Measurements from ENCODE around the gene LRFN3. TPM values are rescaled to one million over a fixed set of nuclear protein-coding genes. Genes with fewer than 3 reads are reported as not detected.

The LRFN3 gene
- total and polyA plus RNA-seq, 2 of the 13 experiments (the other 11 are each of a cell fraction or from before 2014, with no cell fraction given) = 0.74 to 1.6 TPM

GRCh38 chr19:35908010-35908441 lies 28.1 kb upstream of the LRFN3 start, which contains the start of gene TYROBP:
TYROBP (minus strand) TSS chr19:35908295; CDS start chr19:35908228, 67 bp downstream.
- no peak for FAIRE-seq
- no peaks in the 10 kb centered on the region for H3K36me3 ChIP-seq (replicated peaks in 1 of 2; ENCODE audit: control insufficient read depth in 1 of 2, insufficient read depth in 2 of 2, low read length in 2 of 2)
- no TSS peak for BruUV-seq (replicated peaks)
- H3K4me1 ChIP-seq (ENCODE audit: insufficient read depth, low read length) = peaks cover 26% of the 10 kb centered on the region
- CTCF ChIA-PET (ENCODE audit: low intra/inter-chr PET ratio, low total read pairs) = no interaction called here
- no peaks in the 10 kb centered on the region for H3K9me3 ChIP-seq (ENCODE audit: low read length)
- H3K9ac ChIP-seq (ENCODE audit: insufficient read depth, low read depth, low read length) = no peak within 1 kb of the TSS
- 48% methylated on average over 9 of the region's 9 CpGs for WGBS (ENCODE audit: low lambda C conversion rate)
- POLR2A ChIA-PET = no interaction called here
- H3K79me2 ChIP-seq (ENCODE audit: insufficient read depth, low read length) = no peaks in the 10 kb centered on the region
- in situ Hi-C loops (cut with HindIII; ENCODE audit: extremely low pct_ligation_motif_present, low pct_unique_long_range_greater_than_20kb) = no loop called here
- no peaks in the 10 kb centered on the region for H4K20me1 ChIP-seq (ENCODE audit: insufficient read depth, low read length)
- TF ChIP-seq ZNF891 (CRISPR knock-in tag; IDR thresholded peaks at IDR 0.05) (no peak), RAD51 (IDR thresholded peaks at IDR 0.05; ENCODE audit: borderline replicate concordance) (no peak), FLYWCH1 (CRISPR knock-in tag; IDR thresholded peaks at IDR 0.05) (no peak), SMC3 (IDR thresholded peaks at IDR 0.05; ENCODE audit: low read length) (no peak), ARNT2 (CRISPR knock-in tag; IDR thresholded peaks at IDR 0.05; ENCODE audit: low read depth) (no peak), ZNF296 (CRISPR knock-in tag; conservative IDR thresholded peaks at IDR 0.05) (no peak), ZNF251 (CRISPR knock-in tag; IDR thresholded peaks at IDR 0.05) (no peak), ATF1 (CRISPR knock-in tag; IDR thresholded peaks at IDR 0.05) (no peak), TP53 (CRISPR knock-in tag; conservative IDR thresholded peaks at IDR 0.05) (no peak)
- TF ChIP-seq, protein P1, sequence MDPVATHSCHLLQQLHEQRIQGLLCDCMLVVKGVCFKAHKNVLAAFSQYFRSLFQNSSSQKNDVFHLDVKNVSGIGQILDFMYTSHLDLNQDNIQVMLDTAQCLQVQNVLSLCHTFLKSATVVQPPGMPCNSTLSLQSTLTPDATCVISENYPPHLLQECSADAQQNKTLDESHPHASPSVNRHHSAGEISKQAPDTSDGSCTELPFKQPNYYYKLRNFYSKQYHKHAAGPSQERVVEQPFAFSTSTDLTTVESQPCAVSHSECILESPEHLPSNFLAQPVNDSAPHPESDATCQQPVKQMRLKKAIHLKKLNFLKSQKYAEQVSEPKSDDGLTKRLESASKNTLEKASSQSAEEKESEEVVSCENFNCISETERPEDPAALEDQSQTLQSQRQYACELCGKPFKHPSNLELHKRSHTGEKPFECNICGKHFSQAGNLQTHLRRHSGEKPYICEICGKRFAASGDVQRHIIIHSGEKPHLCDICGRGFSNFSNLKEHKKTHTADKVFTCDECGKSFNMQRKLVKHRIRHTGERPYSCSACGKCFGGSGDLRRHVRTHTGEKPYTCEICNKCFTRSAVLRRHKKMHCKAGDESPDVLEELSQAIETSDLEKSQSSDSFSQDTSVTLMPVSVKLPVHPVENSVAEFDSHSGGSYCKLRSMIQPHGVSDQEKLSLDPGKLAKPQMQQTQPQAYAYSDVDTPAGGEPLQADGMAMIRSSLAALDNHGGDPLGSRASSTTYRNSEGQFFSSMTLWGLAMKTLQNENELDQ (CRISPR knock-in tag; IDR thresholded peaks at IDR 0.05; ENCODE audit: borderline replicate concordance) = no peak
- no peak within 1 kb of the TSS for H3K27ac ChIP-seq (ENCODE audit: extremely low read length, insufficient read depth, low read length)
- no peak within 1 kb of the TSS for H3K4me3 ChIP-seq (replicated peaks in 1 of 3; ENCODE audit: insufficient read depth in 1 of 3, low read depth in 2 of 3, low read length in 3 of 3)
- ATAC-seq = no peak; the same call in 2 of the 3 replicates
- H3K4me2 ChIP-seq (ENCODE audit: low read depth, low read length) = no peak within 1 kb of the TSS
- no peak within 1 kb of the TSS for H2AFZ ChIP-seq (ENCODE audit: low read length)
- intact Hi-C loops (cut with micrococcal nuclease; ENCODE audit: unreplicated experiment) = no loop called here
- DNase-seq (ENCODE audit: low spot score) = no peak
- H3K27me3 ChIP-seq (ENCODE audit: control insufficient read depth in 1 of 2, insufficient read depth in 2 of 2, low read length in 2 of 2) = peaks cover 0 to 13% of the 10 kb centered on the region in 2 experiments; a peak in 3 of 5 replicates

Measured in HepG2 (cell line).